HepG2 (cell line): ENCODE measurements around the gene FKBP14. TPM values are rescaled to one million over a fixed set of nuclear protein-coding genes. Genes with fewer than 3 reads are reported as not detected.
A peak's percentile ranks its signal among the peaks of the same experiment; 100 is the strongest.

Experiments used
- ATAD3A ChIP-seq: sonication (generic); formaldehyde crosslinking; IDR thresholded peaks from 2 replicates; pipeline ENCODE4 v1.4.0; 2020; ENCODE audit warnings: missing genetic modification reagents
- EHMT2 ChIP-seq: fragments of 200-600 bp; sonication (generic); IDR thresholded peaks from 2 replicates; pipeline ENCODE4 v1.7.0; 2017; ENCODE audit warnings: antibody characterized with exemption, low read depth, low read length, borderline replicate concordance
- HES4 ChIP-seq: sonication (generic); formaldehyde crosslinking; IDR thresholded peaks from 2 replicates; pipeline ENCODE4 v1.9.0; 2021; ENCODE audit warnings: mild to moderate bottlenecking, missing genetic modification reagents, borderline replicate concordance
- JARID2 ChIP-seq: sonication (generic); formaldehyde crosslinking; IDR thresholded peaks from 2 replicates; pipeline ENCODE4 v1.8.1; 2023; ENCODE audit warnings: missing genetic modification reagents, inconsistent platforms; ENCODE audit not compliant: insufficient replicate concordance
- KLF9 ChIP-seq: IDR thresholded peaks from 2 replicates; pipeline ENCODE4 v1.6.1; 2016; ENCODE audit warnings: low read depth
- MTF2 ChIP-seq: sonication (generic); formaldehyde crosslinking; IDR thresholded peaks from 2 replicates; pipeline ENCODE4 v1.5.0; 2020; ENCODE audit warnings: missing genetic modification reagents, borderline replicate concordance
- NFKB2 ChIP-seq: sonication (generic); formaldehyde crosslinking; IDR thresholded peaks from 2 replicates; pipeline ENCODE4 v1.4.0; 2020; ENCODE audit warnings: missing genetic modification reagents, borderline replicate concordance
- PHB2 ChIP-seq: fragments of 450-650 bp; IDR thresholded peaks from 2 replicates; pipeline ENCODE4 v1.6.1; 2018; ENCODE audit not compliant: partially characterized antibody
- PHF5A ChIP-seq: IDR thresholded peaks from one replicate; pipeline ENCODE4 v1.6.1; 2018; ENCODE audit warnings: low read depth, missing genetic modification reagents; ENCODE audit not compliant: unreplicated experiment
- PRDM4 ChIP-seq: sonication (generic); formaldehyde crosslinking; IDR thresholded peaks from 2 replicates; pipeline ENCODE4 v1.9.0; 2021; ENCODE audit warnings: missing genetic modification reagents, borderline replicate concordance
- RARA ChIP-seq: IDR thresholded peaks from 2 replicates; pipeline ENCODE4 v1.6.1; 2016; ENCODE audit warnings: missing genetic modification reagents, missing compliant biosample characterization
- RBM22 ChIP-seq: fragments of 200-400 bp; formaldehyde crosslinking; optimal IDR thresholded peaks from 2 replicates; pipeline ENCODE3; 2017; ENCODE audit warnings: mild to moderate bottlenecking, low read length, moderate library complexity
- RFXANK ChIP-seq: IDR thresholded peaks from 2 replicates; pipeline ENCODE4 v1.6.1; 2016
- SMAD9 ChIP-seq: sonication (generic); formaldehyde crosslinking; IDR thresholded peaks from 2 replicates; pipeline ENCODE4 v1.5.1; 2020; ENCODE audit warnings: mild to moderate bottlenecking, missing genetic modification reagents
- SOX13 ChIP-seq, 3 experiments: fragments of 450-650 bp in 1 of 3; sonication (generic) in 1 of 3; formaldehyde crosslinking in 1 of 3; IDR thresholded peaks in 2 of 3; conservative IDR thresholded peaks in 1 of 3; 2 replicates each; pipeline versions ENCODE4 v1.5.0 to v1.6.1; 2016 to 2020; ENCODE audit warnings: antibody characterized with exemption in 1 of 3, mild to moderate bottlenecking in 1 of 3, missing compliant biosample characterization in 1 of 3, missing genetic modification reagents in 1 of 3, moderate library complexity in 1 of 3
- TBX3 ChIP-seq: fragments of 450-650 bp; IDR thresholded peaks from 2 replicates; pipeline ENCODE4 v1.6.1; 2017; ENCODE audit warnings: antibody characterized with exemption, mild to moderate bottlenecking, inconsistent platforms, borderline replicate concordance
- ZFP82 ChIP-seq: sonication (generic); formaldehyde crosslinking; IDR thresholded peaks from 2 replicates; pipeline ENCODE4 v1.5.1; 2020; ENCODE audit warnings: mild to moderate bottlenecking, missing genetic modification reagents, borderline replicate concordance
- ZNF142 ChIP-seq: sonication (generic); formaldehyde crosslinking; IDR thresholded peaks from 2 replicates; pipeline ENCODE4 v1.4.0; 2020; ENCODE audit warnings: missing genetic modification reagents
- ZNF619 ChIP-seq: sonication (generic); formaldehyde crosslinking; IDR thresholded peaks from 2 replicates; pipeline ENCODE4 v1.4.0; 2020; ENCODE audit warnings: mild to moderate bottlenecking, missing genetic modification reagents
- ZNF770 ChIP-seq: sonication (generic); formaldehyde crosslinking; IDR thresholded peaks from 2 replicates; pipeline ENCODE4 v1.5.0; 2020; ENCODE audit warnings: mild to moderate bottlenecking, missing genetic modification reagents
- polyA plus RNA-seq, 8 experiments: library from polyadenylated mRNA; depleted of rRNA in 3 of 8; stranded (reverse) in 7 of 8; unstranded in 1 of 8; fragments of >200 nt; fragmentation: Illumina TruSeq in 4 of 8; extraction: Trizol in 4 of 8; gene quantifications; 2 replicates each; pipeline versions ENCODE4 v1.2.1 to v1.2.3, GENCODE V29; 2011 to 2016; ENCODE audit warnings: low read depth in 4 of 8, missing spikeins in 1 of 8, mixed read lengths in 1 of 8; ENCODE audit not compliant: insufficient read depth in 1 of 8
- total RNA-seq, 5 experiments: library from RNA; depleted of rRNA; stranded (reverse); fragments of >200 nt; fragmentation: Illumina TruSeq; extraction: Trizol; gene quantifications; 2 replicates each; pipeline ENCODE4 v1.2.3, GENCODE V29; 2016; ENCODE audit warnings: low read depth in 1 of 5

FKBP14 gene
- total and polyA plus RNA-seq, 2 of the 13 experiments (the other 11 are each of a cell fraction or from before 2014, with no cell fraction given) = 20.0 to 32.3 TPM

GRCh38 chr7:30028216-30028748, 1.8 kb upstream of the FKBP14 start, which contains the start of gene PLEKHA8 (continued):
- TF ChIP-seq ZNF142 = 0 out of 2 replicates have a peak, but pooled peaks have one; percentile 63
- no peak; the same call in 1 of the 2 replicates for TF ChIP-seq ZNF770 (CRISPR knock-in tag)
- 0 out of 2 replicates have a peak, but pooled peaks have one; percentile 50 for TF ChIP-seq HES4 (CRISPR knock-in tag)
- peak; percentile 46; the same call in 1 of the 2 replicates for TF ChIP-seq NFKB2
- peak; percentile 32 for TF ChIP-seq JARID2
- TF ChIP-seq SMAD9 (CRISPR knock-in tag) = no peak
- TF ChIP-seq MTF2 = no peak
- TF ChIP-seq RARA (CRISPR knock-in tag) = peak; percentile 37
- TF ChIP-seq ZFP82 = no peak
- TF ChIP-seq PHB2 = no peak
- no peak for TF ChIP-seq SOX13 (IDR thresholded peaks at IDR 0.05)
- peak in 1 of 2 experiments; percentile 50; a peak in 1 of 4 replicates for TF ChIP-seq SOX13 (CRISPR knock-in tag; conservative IDR thresholded peaks at IDR 0.05 in 1 of 2, IDR thresholded peaks at IDR 0.05 in 1 of 2)
- TF ChIP-seq TBX3 = no peak
- no peak for TF ChIP-seq EHMT2
- no peak for TF ChIP-seq PRDM4 (CRISPR knock-in tag)
- no peak for TF ChIP-seq RFXANK (CRISPR knock-in tag)
- no peak for TF ChIP-seq ATAD3A (CRISPR knock-in tag)
- no peak for TF ChIP-seq ZNF619 (CRISPR knock-in tag)
- TF ChIP-seq RBM22 = no peak
- TF ChIP-seq PHF5A (CRISPR knock-in tag) = no peak
- TF ChIP-seq KLF9 (CRISPR knock-in tag) = peak; percentile 40; the same call in 1 of the 2 replicates
